ENCODE results near the gene OARD1.

The OARD1 gene

GRCh38 chr6:41079080-41079479, 6.9 kb upstream of the OARD1 start:
- Histone ChIP-seq H3K27me3 (replicated peaks; ENCODE audit: insufficient read depth, low read length) (no peaks in the 10 kb centered on the region), H3K4me2 (ENCODE audit: low read depth, low read length) (no peak overlapping the region), H3K36me3 (replicated peaks; ENCODE audit: insufficient read depth, low read length) (peaks cover 10% of the 10 kb centered on the region), H2AFZ (ENCODE audit: low read length) (no peak overlapping the region), H3K9me2 (replicated peaks; ENCODE audit: insufficient read depth, low read length) (no peaks in the 10 kb centered on the region), H3K9me3 (replicated peaks; ENCODE audit: insufficient read depth, low read length) (no peaks in the 10 kb centered on the region), H3K4me3 (ENCODE audit: low read length) (no peak overlapping the region), H3K4me1 (ENCODE audit: low read length) (0 out of 2 replicates have a peak, but pooled peaks cover 3% of the 10 kb centered on the region), H3K79me2 (ENCODE audit: low read length) (peaks cover 92% of the 10 kb centered on the region), H3F3A (ENCODE audit: insufficient read depth, low read length) (peaks cover 3% of the 10 kb centered on the region; the same call in 1 of the 2 replicates), H4K20me1 (ENCODE audit: insufficient read depth, low read length) (no peaks in the 10 kb centered on the region), H3K9ac (ENCODE audit: low read length) (no peak overlapping the region), H3K27ac (ENCODE audit: low read length) (no peak overlapping the region)
- DNase-seq: no peak
- TF ChIP-seq CTCF (IDR thresholded peaks at IDR 0.05; ENCODE audit: low read length) (no peak), EZH2 (optimal IDR thresholded peaks at IDR 0.05; ENCODE audit: low read depth, low read length) (no peak), EZH2phosphoT487 (IDR thresholded peaks at IDR 0.05; ENCODE audit: low read length) (no peak)

- Histone ChIP-seq H3K36me3 (replicated peaks; ENCODE audit: insufficient read depth, low read length) (peaks cover 10% of the 10 kb centered on the region), H3K9me3 (replicated peaks; ENCODE audit: insufficient read depth, low read length) (no peaks in the 10 kb centered on the region), H2AFZ (ENCODE audit: low read length) (no peak overlapping the region), H4K20me1 (ENCODE audit: insufficient read depth, low read length) (no peaks in the 10 kb centered on the region), H3K27me3 (replicated peaks; ENCODE audit: insufficient read depth, low read length) (no peaks in the 10 kb centered on the region), H3K27ac (ENCODE audit: low read length) (no peak overlapping the region), H3F3A (ENCODE audit: insufficient read depth, low read length) (peaks cover 12% of the 10 kb centered on the region), H3K9me2 (replicated peaks; ENCODE audit: insufficient read depth, low read length) (no peaks in the 10 kb centered on the region), H3K79me2 (ENCODE audit: low read length) (peaks cover 96% of the 10 kb centered on the region), H3K4me2 (ENCODE audit: low read depth, low read length) (no peak overlapping the region), H3K9ac (ENCODE audit: low read length) (no peak overlapping the region), H3K4me3 (ENCODE audit: low read length) (no peak overlapping the region), H3K4me1 (ENCODE audit: low read length) (0 out of 2 replicates have a peak, but pooled peaks cover 3% of the 10 kb centered on the region)
- TF ChIP-seq CTCF (IDR thresholded peaks at IDR 0.05; ENCODE audit: low read length) (no peak), EZH2 (optimal IDR thresholded peaks at IDR 0.05; ENCODE audit: low read depth, low read length) (no peak), EZH2phosphoT487 (IDR thresholded peaks at IDR 0.05; ENCODE audit: low read length) (no peak)
- no peak for DNase-seq
Measured at GRCh38 chr6:41078101-41078500, 5.9 kb upstream of the OARD1 start.

GRCh38 chr6:41077536-41077935, 5.4 kb upstream of the OARD1 start:
- H3K9ac ChIP-seq (ENCODE audit: low read length): no peak overlapping the region
- H3K9me3 ChIP-seq (replicated peaks; ENCODE audit: insufficient read depth, low read length): no peaks in the 10 kb centered on the region
- no peaks in the 10 kb centered on the region for H3K27me3 ChIP-seq (replicated peaks; ENCODE audit: insufficient read depth, low read length)
- peaks cover 90% of the 10 kb centered on the region for H3K79me2 ChIP-seq (ENCODE audit: low read length)
- 0 out of 2 replicates have a peak, but pooled peaks cover 3% of the 10 kb centered on the region for H3K4me1 ChIP-seq (ENCODE audit: low read length)
- no peak overlapping the region for H3K4me2 ChIP-seq (ENCODE audit: low read depth, low read length)
- H2AFZ ChIP-seq (ENCODE audit: low read length): no peak overlapping the region
- H3K36me3 ChIP-seq (replicated peaks; ENCODE audit: insufficient read depth, low read length): peaks cover 10% of the 10 kb centered on the region
- H3K27ac ChIP-seq (ENCODE audit: low read length): no peak overlapping the region
- peaks cover 12% of the 10 kb centered on the region for H3F3A ChIP-seq (ENCODE audit: insufficient read depth, low read length)
- no peak for TF ChIP-seq CTCF (IDR thresholded peaks at IDR 0.05; ENCODE audit: low read length)
- TF ChIP-seq EZH2phosphoT487 (IDR thresholded peaks at IDR 0.05; ENCODE audit: low read length): no peak
- TF ChIP-seq EZH2 (optimal IDR thresholded peaks at IDR 0.05; ENCODE audit: low read depth, low read length): no peak
- H3K9me2 ChIP-seq (replicated peaks; ENCODE audit: insufficient read depth, low read length): no peaks in the 10 kb centered on the region
- H4K20me1 ChIP-seq (ENCODE audit: insufficient read depth, low read length): no peaks in the 10 kb centered on the region
- H3K4me3 ChIP-seq (ENCODE audit: low read length): no peak overlapping the region
- DNase-seq: no peak

Measured in MM.1S (cell line).